Measurements from ENCODE around the gene SND1. TPM values are rescaled to one million over a fixed set of nuclear protein-coding genes. Genes with fewer than 3 reads are reported as not detected.
A peak's percentile ranks its signal among the peaks of the same experiment; 100 is the strongest.

SND1 gene
- polyA plus RNA-seq, 3 donors: 46.5 to 97.3 (median 79.8) TPM

DNA sequence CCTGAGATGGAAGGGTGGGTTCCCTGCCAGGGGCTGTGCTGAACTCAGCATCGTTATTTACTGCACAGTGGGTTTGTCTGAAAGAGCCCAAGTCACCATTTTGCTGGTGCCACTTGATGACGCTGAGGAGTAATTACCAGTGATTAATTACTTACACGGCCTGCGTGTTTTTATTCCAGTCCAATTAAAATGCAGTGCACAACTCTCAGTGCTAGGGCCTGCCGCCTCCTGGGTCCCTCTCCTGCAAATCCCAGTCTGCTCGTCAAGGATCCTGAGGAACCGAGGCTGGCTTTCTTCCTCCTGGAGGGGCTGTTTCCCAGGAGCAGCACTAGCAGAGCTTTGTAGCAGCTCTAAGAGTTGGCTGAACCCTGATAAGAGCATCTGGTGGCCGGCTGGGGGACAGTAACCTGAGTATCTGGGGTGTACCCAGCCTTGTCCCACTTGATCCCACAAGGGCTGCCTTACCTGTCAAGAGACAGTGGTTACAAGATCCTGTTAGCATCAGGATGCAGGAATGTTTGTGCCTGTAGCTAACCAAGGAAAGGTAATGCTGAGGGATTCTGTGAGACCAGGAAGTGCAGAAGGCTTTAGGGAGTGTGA lies 424.3 kb downstream of the SND1 start:
- no peaks in the 10 kb centered on the region for H3K9me3 ChIP-seq (replicated peaks in 1 of 2; ENCODE audit: control insufficient read depth in 1 of 2, insufficient read depth in 1 of 2, low read length in 2 of 2)
- 97% methylated on average over 8 of the region's 8 CpGs for WGBS (ENCODE audit: insufficient coverage)
- no peaks in the 10 kb centered on the region for H3K4me1 ChIP-seq (ENCODE audit: control insufficient read depth in 1 of 2, insufficient read depth in 2 of 2, low read length in 2 of 2)
- Mint-ChIP-seq H3K4me1 (no peaks in the 10 kb centered on the region), H3K4me3 (no peak overlapping the region), H3K9me3 (no peaks in the 10 kb centered on the region), H3K27me3 (ENCODE audit: low read depth in 3 of 3) (peaks cover 0 to 2% (median 0%) of the 10 kb centered on the region in 3 donors), H3K36me3 (peaks cover 60 to 95% of the 10 kb centered on the region in 2 donors), H3K27ac (peak overlapping the region in 1 of 7 donors; percentile 49)
- peaks cover 68 to 95% of the 10 kb centered on the region in 2 donors for H3K36me3 ChIP-seq (replicated peaks in 1 of 2; ENCODE audit: control insufficient read depth in 1 of 2, insufficient read depth in 2 of 2, low read length in 2 of 2)
- H3K79me2 ChIP-seq (ENCODE audit: insufficient read depth, low read length): no peaks in the 10 kb centered on the region
- H3K9ac ChIP-seq (ENCODE audit: insufficient read depth, low read length, poor library complexity, severe bottlenecking): no peak overlapping the region
- no peak overlapping the region for H3K4me3 ChIP-seq (replicated peaks in 1 of 3; ENCODE audit: low read depth in 2 of 3, low read length in 3 of 3)
- peak overlapping the region in 1 of 2 donors; percentile 11 for H3K27ac ChIP-seq (ENCODE audit: low read depth in 1 of 2, low read length in 2 of 2)
- no peak overlapping the region for H3K4me2 ChIP-seq (replicated peaks; ENCODE audit: extremely low read depth, low read length, poor library complexity, severe bottlenecking)
- DNase-seq: no peak
- H2AFZ ChIP-seq (ENCODE audit: insufficient read depth, low read depth, low read length, poor library complexity, severe bottlenecking): no peak overlapping the region
- no peaks in the 10 kb centered on the region for H3K27me3 ChIP-seq (ENCODE audit: control insufficient read depth in 2 of 2, insufficient read depth in 2 of 2, low read length in 2 of 2)
- intact Hi-C loops (cut with micrococcal nuclease): no loop called here
- TF ChIP-seq, protein P1, sequence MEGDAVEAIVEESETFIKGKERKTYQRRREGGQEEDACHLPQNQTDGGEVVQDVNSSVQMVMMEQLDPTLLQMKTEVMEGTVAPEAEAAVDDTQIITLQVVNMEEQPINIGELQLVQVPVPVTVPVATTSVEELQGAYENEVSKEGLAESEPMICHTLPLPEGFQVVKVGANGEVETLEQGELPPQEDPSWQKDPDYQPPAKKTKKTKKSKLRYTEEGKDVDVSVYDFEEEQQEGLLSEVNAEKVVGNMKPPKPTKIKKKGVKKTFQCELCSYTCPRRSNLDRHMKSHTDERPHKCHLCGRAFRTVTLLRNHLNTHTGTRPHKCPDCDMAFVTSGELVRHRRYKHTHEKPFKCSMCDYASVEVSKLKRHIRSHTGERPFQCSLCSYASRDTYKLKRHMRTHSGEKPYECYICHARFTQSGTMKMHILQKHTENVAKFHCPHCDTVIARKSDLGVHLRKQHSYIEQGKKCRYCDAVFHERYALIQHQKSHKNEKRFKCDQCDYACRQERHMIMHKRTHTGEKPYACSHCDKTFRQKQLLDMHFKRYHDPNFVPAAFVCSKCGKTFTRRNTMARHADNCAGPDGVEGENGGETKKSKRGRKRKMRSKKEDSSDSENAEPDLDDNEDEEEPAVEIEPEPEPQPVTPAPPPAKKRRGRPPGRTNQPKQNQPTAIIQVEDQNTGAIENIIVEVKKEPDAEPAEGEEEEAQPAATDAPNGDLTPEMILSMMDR (IDR thresholded peaks at IDR 0.05): no peak
- H4K20me1 ChIP-seq (ENCODE audit: insufficient read depth, low read length): no peaks in the 10 kb centered on the region

DNA sequence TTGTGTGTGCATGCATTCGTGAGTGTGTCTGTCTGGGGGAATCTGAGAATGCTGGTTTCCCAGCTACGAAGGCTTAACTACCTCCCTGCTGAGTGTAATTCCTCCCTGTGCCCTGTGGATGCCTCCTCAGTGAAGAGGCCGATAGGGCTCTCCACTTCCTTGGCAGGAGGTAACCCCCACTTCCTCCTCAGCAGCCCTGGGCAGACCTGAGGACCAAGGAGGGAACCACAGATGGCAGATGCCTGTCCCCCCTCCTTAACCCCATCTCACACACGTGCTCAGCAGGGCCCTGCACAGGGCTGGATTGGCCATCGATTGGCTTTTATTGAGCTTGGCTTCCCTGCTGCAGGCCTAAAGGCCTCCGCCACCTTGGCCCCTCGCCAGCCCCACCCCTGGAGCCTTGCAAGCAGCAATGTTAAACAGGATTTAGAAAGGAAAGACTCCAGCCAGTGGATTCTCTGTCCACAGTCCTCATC lies 424.8 kb downstream of the SND1 start:
- no peak overlapping the region for H3K4me2 ChIP-seq (replicated peaks; ENCODE audit: extremely low read depth, low read length, poor library complexity, severe bottlenecking)
- no peaks in the 10 kb centered on the region for H4K20me1 ChIP-seq (ENCODE audit: insufficient read depth, low read length)
- intact Hi-C loops (cut with micrococcal nuclease): no loop called here
- WGBS (ENCODE audit: insufficient coverage): 62% methylated on average over 7 of the region's 7 CpGs
- no peak overlapping the region for H3K9ac ChIP-seq (ENCODE audit: insufficient read depth, low read length, poor library complexity, severe bottlenecking)
- Mint-ChIP-seq H3K9me3 (no peaks in the 10 kb centered on the region), H3K27ac (peak overlapping the region in 1 of 7 donors; percentile 3), H3K4me3 (no peak overlapping the region), H3K4me1 (no peaks in the 10 kb centered on the region), H3K36me3 (peaks cover 61 to 95% of the 10 kb centered on the region in 2 donors), H3K27me3 (ENCODE audit: low read depth in 3 of 3) (peaks cover 0 to 2% (median 0%) of the 10 kb centered on the region in 3 donors)
- no peaks in the 10 kb centered on the region for H3K4me1 ChIP-seq (ENCODE audit: control insufficient read depth in 1 of 2, insufficient read depth in 2 of 2, low read length in 2 of 2)
- no peaks in the 10 kb centered on the region for H3K79me2 ChIP-seq (ENCODE audit: insufficient read depth, low read length)
- DNase-seq: no peak
- H3K27ac ChIP-seq (ENCODE audit: low read depth in 1 of 2, low read length in 2 of 2): peak overlapping the region in 1 of 2 donors; percentile 11
- no peaks in the 10 kb centered on the region for H3K27me3 ChIP-seq (ENCODE audit: control insufficient read depth in 2 of 2, insufficient read depth in 2 of 2, low read length in 2 of 2)
- H3K9me3 ChIP-seq (replicated peaks in 1 of 2; ENCODE audit: control insufficient read depth in 1 of 2, insufficient read depth in 1 of 2, low read length in 2 of 2): no peaks in the 10 kb centered on the region
- no peak overlapping the region for H3K4me3 ChIP-seq (replicated peaks in 1 of 3; ENCODE audit: low read depth in 2 of 3, low read length in 3 of 3)
- TF ChIP-seq, protein P1 (IDR thresholded peaks at IDR 0.05): no peak
- no peak overlapping the region for H2AFZ ChIP-seq (ENCODE audit: insufficient read depth, low read depth, low read length, poor library complexity, severe bottlenecking)
- H3K36me3 ChIP-seq (replicated peaks in 1 of 2; ENCODE audit: control insufficient read depth in 1 of 2, insufficient read depth in 2 of 2, low read length in 2 of 2): peaks cover 74 to 95% of the 10 kb centered on the region in 2 donors

Data from CD14-positive monocyte (primary cell).